Measurements from ENCODE around the gene CNTRL. TPM values are rescaled to one million over a fixed set of nuclear protein-coding genes. Genes with fewer than 3 reads are reported as not detected.
"Not testable (repeated sequence)": the region's sequence is repeated elsewhere in the genome, so short reads cannot be mapped to it uniquely, and the experiment has no call there.

The CNTRL gene, protein sequence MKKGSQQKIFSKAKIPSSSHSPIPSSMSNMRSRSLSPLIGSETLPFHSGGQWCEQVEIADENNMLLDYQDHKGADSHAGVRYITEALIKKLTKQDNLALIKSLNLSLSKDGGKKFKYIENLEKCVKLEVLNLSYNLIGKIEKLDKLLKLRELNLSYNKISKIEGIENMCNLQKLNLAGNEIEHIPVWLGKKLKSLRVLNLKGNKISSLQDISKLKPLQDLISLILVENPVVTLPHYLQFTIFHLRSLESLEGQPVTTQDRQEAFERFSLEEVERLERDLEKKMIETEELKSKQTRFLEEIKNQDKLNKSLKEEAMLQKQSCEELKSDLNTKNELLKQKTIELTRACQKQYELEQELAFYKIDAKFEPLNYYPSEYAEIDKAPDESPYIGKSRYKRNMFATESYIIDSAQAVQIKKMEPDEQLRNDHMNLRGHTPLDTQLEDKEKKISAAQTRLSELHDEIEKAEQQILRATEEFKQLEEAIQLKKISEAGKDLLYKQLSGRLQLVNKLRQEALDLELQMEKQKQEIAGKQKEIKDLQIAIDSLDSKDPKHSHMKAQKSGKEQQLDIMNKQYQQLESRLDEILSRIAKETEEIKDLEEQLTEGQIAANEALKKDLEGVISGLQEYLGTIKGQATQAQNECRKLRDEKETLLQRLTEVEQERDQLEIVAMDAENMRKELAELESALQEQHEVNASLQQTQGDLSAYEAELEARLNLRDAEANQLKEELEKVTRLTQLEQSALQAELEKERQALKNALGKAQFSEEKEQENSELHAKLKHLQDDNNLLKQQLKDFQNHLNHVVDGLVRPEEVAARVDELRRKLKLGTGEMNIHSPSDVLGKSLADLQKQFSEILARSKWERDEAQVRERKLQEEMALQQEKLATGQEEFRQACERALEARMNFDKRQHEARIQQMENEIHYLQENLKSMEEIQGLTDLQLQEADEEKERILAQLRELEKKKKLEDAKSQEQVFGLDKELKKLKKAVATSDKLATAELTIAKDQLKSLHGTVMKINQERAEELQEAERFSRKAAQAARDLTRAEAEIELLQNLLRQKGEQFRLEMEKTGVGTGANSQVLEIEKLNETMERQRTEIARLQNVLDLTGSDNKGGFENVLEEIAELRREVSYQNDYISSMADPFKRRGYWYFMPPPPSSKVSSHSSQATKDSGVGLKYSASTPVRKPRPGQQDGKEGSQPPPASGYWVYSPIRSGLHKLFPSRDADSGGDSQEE (N-terminal part only)
- 7.2 TPM for total RNA-seq

DNA sequence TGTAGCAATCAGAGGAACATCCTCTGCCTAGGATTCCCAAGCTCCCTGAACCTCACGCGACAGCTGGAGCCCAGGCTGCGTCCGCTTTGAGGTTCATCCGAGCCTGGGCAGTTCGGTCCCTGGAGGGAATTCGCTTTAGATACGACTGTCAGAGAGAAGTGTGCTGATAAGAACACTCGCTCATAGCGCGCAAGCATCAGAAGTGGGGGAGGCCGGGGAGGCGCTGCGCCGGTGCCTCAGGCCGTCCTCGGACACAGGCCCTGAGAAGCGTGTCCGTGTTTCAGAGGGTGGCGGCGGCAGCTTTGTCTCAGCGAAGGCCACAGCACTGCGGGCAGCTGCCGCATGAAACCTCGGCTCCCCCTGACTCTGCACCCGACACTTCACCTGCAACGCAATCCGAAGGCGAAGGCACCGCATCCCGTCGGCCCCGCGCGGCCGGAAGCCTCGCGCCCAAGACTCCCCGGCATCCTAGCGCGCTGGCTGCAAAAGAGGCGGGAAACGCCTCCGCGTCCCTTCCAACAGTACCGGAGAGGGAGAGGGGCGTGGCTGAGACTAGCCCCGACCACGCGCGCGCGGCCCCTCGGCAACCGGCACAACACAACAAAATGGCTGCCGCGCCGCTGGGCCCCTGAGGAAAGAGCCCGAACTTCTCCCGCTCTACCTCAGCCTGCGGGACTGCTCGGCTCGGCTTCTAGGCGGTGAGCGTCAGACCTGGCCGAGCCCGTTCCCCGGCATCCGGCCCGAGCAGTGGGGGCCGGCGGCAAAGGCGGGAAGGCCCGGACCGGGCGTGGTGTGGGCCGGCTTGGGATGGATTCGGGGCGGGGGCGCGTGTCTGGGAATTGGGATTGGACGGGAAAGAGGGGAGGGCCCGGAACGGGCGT is at the start of gene CNTRL:
Gene CNTRL, plus strand, starts transcription at position 586 of the 881 bp plus-strand sequence. CDS start 13,372 bp downstream, outside the sequence.
- peak; percentile 90 for ATAC-seq

DNA sequence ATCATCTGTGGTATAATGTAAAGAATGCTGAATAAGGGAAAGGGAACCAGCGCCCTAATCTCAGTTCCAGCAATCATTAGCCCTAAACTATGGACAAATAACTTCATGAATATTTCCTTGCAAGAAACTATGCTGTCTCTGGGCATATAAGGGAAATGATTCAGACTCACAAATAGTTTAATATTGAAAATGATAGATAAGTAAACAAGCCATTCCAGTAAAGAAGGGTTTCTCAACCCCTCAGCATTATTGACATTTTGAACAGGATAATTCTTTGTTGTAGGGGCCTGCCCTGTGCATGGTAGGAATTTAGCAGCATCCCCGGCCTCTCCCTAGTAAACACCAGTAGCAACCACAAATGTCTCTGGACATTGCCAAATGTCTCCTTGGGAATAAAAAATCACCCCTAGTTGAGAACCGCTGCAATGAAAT is 48.5 kb upstream of the CNTRL start:
- ATAC-seq = no peak

DNA sequence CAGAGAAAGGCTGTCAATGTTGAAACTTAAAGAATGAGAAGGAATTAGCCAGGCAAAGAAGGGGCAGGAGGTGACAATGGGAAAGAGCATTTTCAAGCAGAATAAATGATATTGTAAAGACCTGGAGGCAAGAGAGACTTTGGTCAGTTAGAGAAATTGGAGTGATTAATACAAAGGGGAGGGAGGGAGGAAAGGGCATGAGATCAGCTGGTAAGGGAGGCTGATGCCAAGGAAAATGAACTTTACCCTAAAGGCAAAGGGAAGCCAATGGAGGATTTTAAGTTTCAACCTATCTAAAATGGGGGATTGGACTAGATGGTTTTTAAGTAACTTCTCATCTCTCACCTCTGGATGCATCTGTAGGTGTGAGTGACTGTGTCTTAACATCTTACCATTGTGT is 48.0 kb upstream of the CNTRL start:
- no peak for ATAC-seq

DNA sequence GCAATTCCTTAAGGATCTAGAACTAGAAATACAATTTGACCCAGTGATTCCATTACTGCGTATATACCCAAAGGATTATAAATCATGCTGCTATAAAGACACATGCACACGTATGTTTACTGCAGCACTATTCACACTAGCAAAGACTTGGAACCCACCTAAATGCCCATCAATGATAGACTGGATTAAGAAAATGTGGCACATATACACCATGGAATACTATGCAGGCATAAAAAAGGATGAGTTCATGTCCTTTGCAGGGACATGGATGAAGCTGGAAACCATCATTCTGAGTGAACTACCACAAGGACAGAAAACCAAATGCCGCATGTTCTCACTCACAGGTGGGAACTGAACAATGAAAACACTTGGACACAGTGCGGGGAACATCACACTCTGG is 46.5 kb upstream of the CNTRL start:
- not testable (repeated sequence) for ATAC-seq

DNA sequence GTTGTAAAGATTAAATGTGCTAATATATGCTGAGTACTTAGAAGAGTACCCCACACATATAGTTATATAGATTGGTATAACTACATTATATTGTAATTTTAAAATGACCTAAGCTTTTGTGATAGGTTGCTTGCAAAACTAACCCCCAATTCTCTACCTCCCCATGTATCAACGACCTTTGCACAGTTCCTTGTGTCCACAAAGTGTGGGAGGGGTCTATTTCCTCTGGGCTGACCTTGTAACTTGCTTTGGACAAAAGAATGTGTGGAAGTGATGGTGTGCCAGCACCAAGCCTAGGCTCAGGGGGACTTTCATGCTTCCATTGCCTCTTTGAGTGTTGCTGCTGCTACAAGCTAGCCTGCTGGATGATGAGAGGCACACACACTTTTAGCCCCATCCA is 45.3 kb upstream of the CNTRL start:
- no peak for ATAC-seq

DNA sequence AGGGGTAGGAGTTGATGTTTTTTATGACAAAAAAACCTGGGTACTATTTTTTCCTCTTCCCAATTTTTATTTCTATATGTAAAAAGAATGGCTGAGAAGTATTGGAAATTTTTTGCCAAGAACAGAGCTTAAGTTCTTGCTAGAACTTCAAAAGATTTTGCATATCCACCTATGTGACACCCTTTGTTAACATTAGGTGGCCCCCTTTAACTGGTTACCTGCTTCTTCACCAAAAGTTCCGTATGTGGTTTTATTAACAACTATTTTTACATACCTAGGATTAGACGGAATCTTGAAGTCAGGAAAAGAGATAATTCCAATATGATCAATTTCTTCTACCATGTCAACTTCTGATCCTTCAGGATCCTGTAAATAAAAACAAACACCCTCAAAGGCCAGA is 40.2 kb upstream of the CNTRL start:
- ATAC-seq = no peak

DNA sequence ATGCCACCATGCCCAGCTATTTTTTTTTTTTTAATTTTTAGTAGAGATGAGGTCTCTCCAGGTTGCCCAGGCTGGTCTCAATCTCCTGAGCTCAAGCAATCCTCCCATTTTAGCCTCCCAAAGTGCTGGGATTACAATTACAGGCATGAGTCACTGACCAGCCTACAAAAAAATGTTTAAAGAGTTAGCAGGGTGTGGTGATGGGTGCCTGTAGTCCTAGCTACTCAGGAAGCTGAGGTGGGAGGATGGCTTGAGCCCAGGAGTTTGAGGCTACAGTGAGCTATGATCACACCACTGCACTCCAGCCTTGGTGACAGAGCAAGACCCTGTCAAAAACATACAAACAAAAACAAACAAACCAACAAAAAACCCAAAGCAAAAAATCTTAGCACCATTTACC is 39.0 kb upstream of the CNTRL start:
- not testable (repeated sequence) for ATAC-seq

DNA sequence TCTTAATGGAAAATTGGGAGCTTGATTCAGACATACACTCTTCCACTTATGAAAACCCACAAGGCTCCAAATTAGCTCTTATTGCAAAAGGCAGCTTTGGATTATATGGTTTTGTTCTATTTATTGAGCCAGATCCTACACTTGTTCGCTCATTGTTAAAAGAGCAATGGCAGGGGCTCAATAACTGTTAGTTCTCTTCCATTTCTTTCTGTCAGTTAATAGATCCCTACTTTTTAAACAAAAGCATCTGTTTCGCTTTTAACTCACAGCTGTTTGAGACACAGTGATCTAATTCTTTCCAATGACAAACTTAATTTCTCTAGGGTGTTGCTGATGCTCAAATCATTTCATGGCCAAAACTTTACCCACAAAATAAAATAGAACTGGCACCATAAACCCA is 36.4 kb upstream of the CNTRL start:
- ATAC-seq = no peak

DNA sequence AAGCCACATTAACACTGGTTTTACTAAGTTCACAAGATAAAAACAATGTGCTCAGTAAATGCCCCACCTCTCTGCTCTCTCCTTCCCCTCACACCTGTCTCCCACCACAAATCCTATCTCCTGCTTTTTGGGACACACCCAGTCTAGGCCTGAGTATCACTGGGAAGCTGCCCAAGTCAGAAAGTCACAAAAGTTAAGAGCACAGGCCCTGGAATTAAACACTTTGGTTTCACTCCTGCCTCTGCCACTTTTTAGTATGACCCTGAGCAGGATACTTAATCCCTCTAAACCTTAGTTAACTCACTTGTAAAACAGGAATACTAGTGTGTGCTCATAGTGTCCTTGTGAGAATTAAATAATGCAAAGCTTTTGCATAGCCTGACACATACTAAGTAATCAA is 36.0 kb upstream of the CNTRL start:
- peak; percentile 73 for ATAC-seq

DNA sequence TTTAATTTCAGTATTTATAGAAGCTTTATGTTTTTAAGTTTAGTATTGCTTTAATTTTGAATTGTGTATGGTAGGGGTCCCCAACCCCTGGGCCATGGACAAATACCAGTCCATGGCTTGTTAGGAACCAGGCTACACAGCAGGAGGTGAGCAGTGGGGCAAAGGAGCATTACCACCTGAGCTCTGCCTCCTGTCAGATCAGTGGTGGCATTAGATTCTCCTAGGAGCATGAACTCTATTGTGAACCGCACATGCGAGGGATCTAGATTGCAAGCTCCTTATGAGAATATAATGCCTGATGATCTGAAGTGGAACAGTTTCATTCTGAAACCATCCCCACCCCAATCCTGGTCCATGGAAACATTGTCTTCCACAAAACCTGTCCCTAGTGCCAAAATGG is 26.6 kb upstream of the CNTRL start:
- no peak for ATAC-seq

DNA sequence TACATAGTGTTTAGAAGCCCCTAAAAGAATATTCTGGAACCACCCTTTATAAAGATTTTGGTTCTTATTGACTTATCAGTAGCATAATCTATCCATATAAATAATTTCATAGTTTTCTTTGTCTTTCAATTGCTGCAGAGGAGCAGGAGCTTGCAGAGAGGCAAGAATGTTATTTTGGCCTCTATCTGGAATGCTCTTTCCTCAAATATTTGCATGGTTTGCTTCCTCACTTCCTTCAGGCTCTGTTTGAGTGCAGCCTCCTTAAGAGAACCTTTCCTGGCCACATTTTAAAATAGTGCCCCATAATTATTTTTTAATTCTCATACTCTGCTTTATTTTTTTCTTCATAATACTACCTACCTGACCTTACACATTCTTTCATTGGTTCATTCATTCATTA is 26.1 kb upstream of the CNTRL start:
- ATAC-seq = no peak

DNA sequence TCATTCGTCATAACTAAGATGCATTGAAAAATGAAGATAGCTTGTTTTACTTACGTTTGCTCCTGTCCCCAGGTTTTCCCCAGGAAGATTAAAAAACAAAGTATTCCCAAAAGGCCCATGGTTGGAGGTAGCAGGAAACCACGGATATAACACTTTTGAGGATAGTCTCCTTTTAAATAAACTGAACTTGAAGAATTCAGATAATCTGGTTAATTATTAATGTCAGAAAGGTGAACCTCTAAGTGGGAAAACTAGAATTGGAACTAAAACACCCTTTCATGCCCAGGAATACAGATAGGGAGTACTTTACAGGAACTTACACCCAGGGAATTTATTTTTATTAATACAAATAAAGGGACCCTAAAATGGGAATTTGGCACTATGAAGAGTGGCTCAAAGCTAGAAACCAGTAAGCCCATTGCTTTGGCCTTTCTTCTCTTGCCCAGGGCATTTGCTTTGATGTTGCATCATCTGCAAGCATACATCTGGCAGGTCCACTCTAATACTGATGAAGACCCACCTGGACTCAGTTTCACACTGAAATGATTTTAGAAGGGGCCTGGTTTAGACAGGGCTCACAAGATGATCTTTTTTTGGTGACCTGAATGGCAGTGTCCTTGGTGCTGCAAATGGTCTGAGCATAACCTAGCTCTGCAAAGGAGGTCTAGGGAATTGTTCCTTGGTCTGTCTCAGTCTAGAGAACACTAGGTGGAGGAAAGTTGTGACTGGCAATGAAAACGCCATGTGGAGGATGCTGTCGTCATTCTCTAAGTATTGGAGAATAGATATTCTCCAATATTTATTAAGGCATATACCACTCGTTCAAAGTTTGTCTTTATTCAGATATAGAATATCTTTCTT is 24.4 kb upstream of the CNTRL start, which contains the start of gene C5:
Gene C5, minus strand, starts transcription at position 148 of the 861 bp plus-strand sequence. Its CDS starts 29 bp downstream, at position 119.
- ATAC-seq = no peak

DNA sequence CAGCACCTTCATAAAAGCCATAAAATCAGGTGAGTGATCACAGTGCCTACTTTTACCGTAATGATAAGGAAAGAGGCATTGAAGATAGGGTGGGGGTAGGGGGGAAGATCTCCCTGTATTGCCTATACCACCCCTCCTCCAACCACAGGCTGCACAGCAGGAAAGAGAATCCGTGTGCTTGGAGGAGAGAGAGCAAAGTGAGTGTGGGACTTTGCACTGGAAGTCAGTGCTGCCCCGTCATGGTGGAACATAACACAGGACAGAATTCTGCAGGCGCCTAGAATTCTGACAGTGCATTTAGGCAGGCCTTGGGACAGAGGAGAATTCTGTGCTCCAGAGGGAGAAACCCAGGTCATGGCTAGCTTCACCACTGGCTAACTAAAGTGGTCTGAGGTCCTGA is 21.2 kb upstream of the CNTRL start:
- no peak for ATAC-seq

DNA sequence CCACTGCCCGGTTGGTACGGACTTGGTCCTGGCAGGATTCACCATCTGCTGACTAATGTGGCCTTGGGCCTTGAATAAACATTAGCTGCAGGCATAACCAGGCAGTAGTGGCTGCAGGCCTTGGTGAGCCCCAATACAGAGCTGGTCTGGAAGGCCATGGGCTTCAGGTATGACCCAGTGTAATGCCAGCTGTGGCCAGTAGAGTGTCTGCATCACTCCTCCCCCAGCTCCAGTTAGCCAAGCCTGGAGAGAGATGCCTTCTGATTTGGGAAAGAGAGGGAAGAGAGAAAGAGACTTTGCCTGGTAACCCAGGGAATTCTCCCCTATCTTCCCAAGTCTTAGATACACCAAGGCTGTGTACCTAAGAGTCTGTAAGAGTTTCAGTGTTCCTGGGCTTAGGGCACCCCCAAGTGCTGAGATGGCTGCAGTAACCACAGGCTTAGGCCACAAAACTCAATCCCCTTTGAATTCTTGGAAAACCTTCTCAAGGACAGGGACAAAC is 19.1 kb upstream of the CNTRL start:
- peak; percentile 47 for ATAC-seq

DNA sequence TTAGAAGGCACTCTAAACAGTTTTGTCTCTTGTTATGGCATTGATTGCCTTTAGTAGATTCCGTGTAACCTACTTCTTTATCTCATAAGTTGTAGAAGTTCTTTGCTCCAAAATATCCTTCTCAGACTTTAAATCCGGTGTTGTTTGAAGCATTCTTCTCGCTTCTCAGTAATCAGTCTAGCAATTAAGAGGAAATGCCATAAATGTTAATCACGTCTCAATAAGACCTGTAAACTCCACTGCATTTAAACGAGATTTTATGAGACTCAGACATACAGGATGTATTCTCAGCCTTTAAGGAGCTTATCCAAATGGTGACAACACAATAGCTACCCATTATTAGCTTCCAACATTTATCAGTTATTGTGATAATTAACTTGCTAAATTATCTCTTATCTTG is 16.9 kb upstream of the CNTRL start:
- ATAC-seq = no peak

DNA sequence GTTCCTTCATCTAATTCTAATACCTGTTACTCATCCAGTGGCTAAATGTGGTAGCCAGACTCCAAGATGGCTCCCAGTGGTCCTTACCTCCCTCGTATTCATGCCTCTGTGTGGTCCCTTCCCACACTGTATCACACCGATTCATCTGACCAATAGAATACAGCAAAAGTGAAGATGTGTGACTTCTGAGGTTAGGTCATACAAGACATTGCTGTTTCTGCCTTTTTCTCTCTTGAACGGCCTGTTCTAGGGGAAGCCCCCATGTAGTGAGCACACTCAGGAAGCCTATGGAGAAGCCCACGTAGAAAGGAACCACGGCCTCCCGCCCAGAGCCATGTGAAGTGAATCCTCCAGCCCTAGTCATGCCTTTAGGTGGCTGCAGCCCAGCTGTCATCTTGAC is 15.2 kb upstream of the CNTRL start:
- no peak for ATAC-seq

DNA sequence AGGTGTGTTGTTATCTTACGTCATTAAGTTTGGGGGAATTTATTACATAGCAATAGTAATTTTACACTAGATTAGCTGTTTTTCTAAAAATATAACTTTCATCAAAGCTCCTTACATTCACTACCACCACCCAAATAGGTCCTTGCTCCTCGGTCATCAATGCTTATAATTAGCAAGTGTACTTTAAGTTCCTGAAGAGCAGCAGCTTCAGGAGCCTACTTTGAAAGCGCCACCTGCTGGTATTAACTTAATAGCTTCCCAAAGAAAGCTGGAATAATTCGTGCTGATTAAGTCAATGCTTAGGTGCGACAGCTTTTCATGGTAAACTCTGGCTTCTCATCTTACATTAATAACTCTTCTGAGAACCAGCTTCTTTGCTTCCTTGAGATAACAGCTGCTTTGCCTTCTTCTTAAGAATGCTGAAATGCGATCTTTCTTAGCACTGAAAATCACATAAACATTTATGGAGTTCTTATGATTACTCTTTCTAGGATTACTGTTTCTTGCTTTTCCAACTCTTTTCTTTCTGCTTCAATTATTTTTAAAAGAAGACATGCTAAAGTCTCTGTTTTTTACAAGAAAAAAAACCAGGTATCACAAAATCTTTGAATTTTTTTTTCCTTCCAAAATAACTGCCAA is 14.6 kb upstream of the CNTRL start:
- peak; percentile 62 for ATAC-seq

DNA sequence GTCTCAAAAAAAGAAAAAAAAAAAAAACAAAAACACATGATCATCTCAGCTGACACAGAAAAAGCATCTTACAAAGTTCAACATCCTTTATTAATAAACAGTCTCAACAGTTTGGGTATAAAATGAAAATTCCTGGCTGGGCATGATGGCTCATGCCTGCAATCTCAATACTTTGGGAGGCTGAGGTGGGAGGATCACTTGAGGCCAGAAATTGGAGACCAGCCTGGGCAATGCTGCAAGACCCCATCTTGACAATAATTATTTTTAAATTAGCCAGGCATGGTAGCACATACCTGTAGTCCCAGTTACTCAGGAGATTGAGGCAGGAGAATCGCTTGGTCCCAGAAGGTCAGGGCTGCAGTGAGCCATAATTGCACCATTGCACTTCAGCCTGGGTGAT is 7.9 kb upstream of the CNTRL start:
- no peak for ATAC-seq

DNA sequence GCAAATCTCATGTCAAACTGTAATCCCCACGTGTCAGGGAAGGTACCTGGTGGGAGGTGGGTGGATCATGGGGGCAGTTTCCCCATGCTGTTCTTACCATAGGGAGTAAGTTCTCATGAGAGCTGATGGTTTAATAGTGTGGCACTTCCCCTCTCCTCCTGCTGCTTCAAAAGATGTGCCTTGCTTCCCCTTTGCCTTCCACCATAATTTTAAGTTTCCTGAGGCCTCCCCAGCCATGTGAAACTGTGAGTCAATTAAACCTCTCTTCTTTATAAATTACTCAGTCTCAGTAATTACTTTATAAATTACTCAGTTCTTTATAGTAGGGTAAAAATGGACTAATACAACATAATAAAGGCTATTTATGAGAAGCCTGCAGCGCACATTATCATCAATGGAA is 7.1 kb upstream of the CNTRL start:
- ATAC-seq = no peak

DNA sequence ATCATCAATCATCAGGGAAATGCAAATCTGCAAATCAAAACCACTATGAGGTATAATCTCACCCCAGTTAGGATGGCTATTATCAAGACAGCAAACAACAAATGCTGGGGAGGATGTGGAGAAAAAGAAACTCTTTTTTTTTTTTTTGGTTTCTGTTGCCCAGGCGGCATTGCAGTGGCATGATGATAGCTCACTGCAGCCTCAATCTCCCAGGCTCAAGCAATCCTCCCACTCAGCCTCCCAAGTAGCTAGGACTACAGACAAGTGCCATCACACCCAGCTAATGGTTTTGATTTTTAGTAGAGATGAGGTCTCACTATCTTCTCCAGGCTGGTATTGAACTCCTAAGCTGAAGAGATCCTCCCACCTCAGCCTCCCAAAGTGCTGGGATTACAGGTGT is 5.4 kb upstream of the CNTRL start:
- ATAC-seq = no peak

Measured in esophagus mucosa (tissue), 1 donor.